ENCODE results near the gene ZCCHC10.
A peak's percentile ranks its signal among the peaks of the same experiment; 100 is the strongest.

Gene ZCCHC10

GRCh38 chr5:133054697-133055471 lies 28.5 kb upstream of the ZCCHC10 start:
- H3K4me3 ChIP-seq (ENCODE audit: insufficient read depth, low read depth, low read length, poor library complexity, severe bottlenecking): no peak overlapping the region

GRCh38 chr5:133053448-133053847 lies 27.1 kb upstream of the ZCCHC10 start:
- no peak overlapping the region for H3K27ac ChIP-seq (ENCODE audit: insufficient read depth, low read length, poor library complexity, severe bottlenecking)
- no peaks in the 10 kb centered on the region for H3K36me3 ChIP-seq (ENCODE audit: control insufficient read depth, insufficient read depth, low read length)
- peaks cover 14% of the 10 kb centered on the region for H3K4me1 ChIP-seq (ENCODE audit: control insufficient read depth, insufficient read depth, low read length, poor library complexity, severe bottlenecking)
- H3K4me3 ChIP-seq (ENCODE audit: insufficient read depth, low read depth, low read length, poor library complexity, severe bottlenecking): peak overlapping the region; percentile 98
- H3K27me3 ChIP-seq (replicated peaks; ENCODE audit: control insufficient read depth, insufficient read depth, low read length, poor library complexity, severe bottlenecking): no peaks in the 10 kb centered on the region
- no peaks in the 10 kb centered on the region for H3K9me3 ChIP-seq (ENCODE audit: control insufficient read depth, low read length)
- no peak for DNase-seq

More at GRCh38 chr5:133054697-133055471, 28.5 kb upstream of the ZCCHC10 start:
- no peak overlapping the region for H3K27ac ChIP-seq (ENCODE audit: insufficient read depth, low read length, poor library complexity, severe bottlenecking)
- no peaks in the 10 kb centered on the region for H3K27me3 ChIP-seq (replicated peaks; ENCODE audit: control insufficient read depth, insufficient read depth, low read length, poor library complexity, severe bottlenecking)
- H3K9me3 ChIP-seq (ENCODE audit: control insufficient read depth, low read length): no peaks in the 10 kb centered on the region
- peaks cover 14% of the 10 kb centered on the region for H3K4me1 ChIP-seq (ENCODE audit: control insufficient read depth, insufficient read depth, low read length, poor library complexity, severe bottlenecking)
- H3K36me3 ChIP-seq (ENCODE audit: control insufficient read depth, insufficient read depth, low read length): no peaks in the 10 kb centered on the region
- no peak for DNase-seq

GRCh38 chr5:133052317-133053175 lies 26.2 kb upstream of the ZCCHC10 start:
- H3K4me3 ChIP-seq (ENCODE audit: insufficient read depth, low read depth, low read length, poor library complexity, severe bottlenecking): peak overlapping the region; percentile 98
- peaks cover 14% of the 10 kb centered on the region for H3K4me1 ChIP-seq (ENCODE audit: control insufficient read depth, insufficient read depth, low read length, poor library complexity, severe bottlenecking)
- H3K27me3 ChIP-seq (replicated peaks; ENCODE audit: control insufficient read depth, insufficient read depth, low read length, poor library complexity, severe bottlenecking): no peaks in the 10 kb centered on the region
- H3K27ac ChIP-seq (ENCODE audit: insufficient read depth, low read length, poor library complexity, severe bottlenecking): peak overlapping the region; percentile 96
- DNase-seq: peak in 2 of 3 donors; percentile 29 to 42
- no peaks in the 10 kb centered on the region for H3K36me3 ChIP-seq (ENCODE audit: control insufficient read depth, insufficient read depth, low read length)
- H3K9me3 ChIP-seq (ENCODE audit: control insufficient read depth, low read length): no peaks in the 10 kb centered on the region

GRCh38 chr5:133051542-133052316 lies 25.4 kb upstream of the ZCCHC10 start, which contains the start of gene HSPA4:
HSPA4 (plus strand) TSS chr5:133052013; CDS start chr5:133052251, 238 bp downstream.
- no peaks in the 10 kb centered on the region for H3K9me3 ChIP-seq (ENCODE audit: control insufficient read depth, low read length)
- no peaks in the 10 kb centered on the region for H3K27me3 ChIP-seq (replicated peaks; ENCODE audit: control insufficient read depth, insufficient read depth, low read length, poor library complexity, severe bottlenecking)
- H3K36me3 ChIP-seq (ENCODE audit: control insufficient read depth, insufficient read depth, low read length): no peaks in the 10 kb centered on the region
- H3K4me1 ChIP-seq (ENCODE audit: control insufficient read depth, insufficient read depth, low read length, poor library complexity, severe bottlenecking): peaks cover 14% of the 10 kb centered on the region
- peak within 1 kb of the TSS; percentile 96 for H3K27ac ChIP-seq (ENCODE audit: insufficient read depth, low read length, poor library complexity, severe bottlenecking)
- peak; percentile 95 to 97 (median 97) for DNase-seq
- H3K4me3 ChIP-seq (ENCODE audit: insufficient read depth, low read depth, low read length, poor library complexity, severe bottlenecking): peak within 1 kb of the TSS; percentile 98

GRCh38 chr5:133051061-133051541 lies 24.8 kb upstream of the ZCCHC10 start:
- peaks cover 14% of the 10 kb centered on the region for H3K4me1 ChIP-seq (ENCODE audit: control insufficient read depth, insufficient read depth, low read length, poor library complexity, severe bottlenecking)
- no peaks in the 10 kb centered on the region for H3K27me3 ChIP-seq (replicated peaks; ENCODE audit: control insufficient read depth, insufficient read depth, low read length, poor library complexity, severe bottlenecking)
- H3K36me3 ChIP-seq (ENCODE audit: control insufficient read depth, insufficient read depth, low read length): no peaks in the 10 kb centered on the region
- DNase-seq: no peak
- H3K27ac ChIP-seq (ENCODE audit: insufficient read depth, low read length, poor library complexity, severe bottlenecking): peak overlapping the region; percentile 96
- H3K4me3 ChIP-seq (ENCODE audit: insufficient read depth, low read depth, low read length, poor library complexity, severe bottlenecking): peak overlapping the region; percentile 98
- no peaks in the 10 kb centered on the region for H3K9me3 ChIP-seq (ENCODE audit: control insufficient read depth, low read length)

- Histone ChIP-seq H3K4me3 (ENCODE audit: insufficient read depth, low read depth, low read length, poor library complexity, severe bottlenecking) (peak overlapping the region; percentile 98), H3K36me3 (ENCODE audit: control insufficient read depth, insufficient read depth, low read length) (no peaks in the 10 kb centered on the region), H3K27ac (ENCODE audit: insufficient read depth, low read length, poor library complexity, severe bottlenecking) (peak overlapping the region; percentile 96), H3K4me1 (ENCODE audit: control insufficient read depth, insufficient read depth, low read length, poor library complexity, severe bottlenecking) (peaks cover 14% of the 10 kb centered on the region), H3K9me3 (ENCODE audit: control insufficient read depth, low read length) (no peaks in the 10 kb centered on the region), H3K27me3 (replicated peaks; ENCODE audit: control insufficient read depth, insufficient read depth, low read length, poor library complexity, severe bottlenecking) (no peaks in the 10 kb centered on the region)
- DNase-seq: no peak
These were observed 24.2 kb upstream of the ZCCHC10 start for GRCh38 chr5:133050521-133050920.

GRCh38 chr5:133049726-133050048 lies 23.3 kb upstream of the ZCCHC10 start:
- no peaks in the 10 kb centered on the region for H3K9me3 ChIP-seq (ENCODE audit: control insufficient read depth, low read length)
- H3K4me1 ChIP-seq (ENCODE audit: control insufficient read depth, insufficient read depth, low read length, poor library complexity, severe bottlenecking): peaks cover 14% of the 10 kb centered on the region
- H3K27me3 ChIP-seq (replicated peaks; ENCODE audit: control insufficient read depth, insufficient read depth, low read length, poor library complexity, severe bottlenecking): no peaks in the 10 kb centered on the region
- H3K36me3 ChIP-seq (ENCODE audit: control insufficient read depth, insufficient read depth, low read length): no peaks in the 10 kb centered on the region
- DNase-seq: no peak
- H3K27ac ChIP-seq (ENCODE audit: insufficient read depth, low read length, poor library complexity, severe bottlenecking): no peak overlapping the region
- H3K4me3 ChIP-seq (ENCODE audit: insufficient read depth, low read depth, low read length, poor library complexity, severe bottlenecking): no peak overlapping the region

GRCh38 chr5:133048993-133049725 lies 22.8 kb upstream of the ZCCHC10 start:
- Histone ChIP-seq H3K36me3 (ENCODE audit: control insufficient read depth, insufficient read depth, low read length) (no peaks in the 10 kb centered on the region), H3K4me3 (ENCODE audit: insufficient read depth, low read depth, low read length, poor library complexity, severe bottlenecking) (no peak overlapping the region), H3K27me3 (replicated peaks; ENCODE audit: control insufficient read depth, insufficient read depth, low read length, poor library complexity, severe bottlenecking) (no peaks in the 10 kb centered on the region), H3K9me3 (ENCODE audit: control insufficient read depth, low read length) (no peaks in the 10 kb centered on the region), H3K4me1 (ENCODE audit: control insufficient read depth, insufficient read depth, low read length, poor library complexity, severe bottlenecking) (peaks cover 14% of the 10 kb centered on the region), H3K27ac (ENCODE audit: insufficient read depth, low read length, poor library complexity, severe bottlenecking) (no peak overlapping the region)
- DNase-seq: no peak

GRCh38 chr5:133047404-133047803 lies 21.1 kb upstream of the ZCCHC10 start:
- Histone ChIP-seq H3K27ac (ENCODE audit: insufficient read depth, low read length, poor library complexity, severe bottlenecking) (no peak overlapping the region), H3K27me3 (replicated peaks; ENCODE audit: control insufficient read depth, insufficient read depth, low read length, poor library complexity, severe bottlenecking) (no peaks in the 10 kb centered on the region), H3K9me3 (ENCODE audit: control insufficient read depth, low read length) (no peaks in the 10 kb centered on the region), H3K4me3 (ENCODE audit: insufficient read depth, low read depth, low read length, poor library complexity, severe bottlenecking) (no peak overlapping the region), H3K36me3 (ENCODE audit: control insufficient read depth, insufficient read depth, low read length) (no peaks in the 10 kb centered on the region), H3K4me1 (ENCODE audit: control insufficient read depth, insufficient read depth, low read length, poor library complexity, severe bottlenecking) (peaks cover 11% of the 10 kb centered on the region)
- DNase-seq: no peak

Measured in effector memory CD4-positive, alpha-beta T cell (primary cell).